Amniotic epithelial cell (primary cell): Measurements from ENCODE around the gene ZNF710.

ENCODE experiments used
- DNase-seq: peaks from one replicate; pipeline ENCODE4 v3.0.0-alpha.2; 2010; ENCODE audit warnings: low read depth

ZNF710 gene

GRCh38 chr15:90079619-90080457, 78.7 kb downstream of the ZNF710 start:
- DNase-seq = no peak

GRCh38 chr15:90080458-90080755, 79.3 kb downstream of the ZNF710 start:
- DNase-seq = no peak

- no peak for DNase-seq
These were observed 79.8 kb downstream of the ZNF710 start for GRCh38 chr15:90080818-90081393.

- DNase-seq = no peak
These were observed 81.1 kb downstream of the ZNF710 start for GRCh38 chr15:90082140-90082715.

GRCh38 chr15:90083419-90083818, 82.3 kb downstream of the ZNF710 start:
- no peak for DNase-seq

- DNase-seq = no peak
These were observed 83.0 kb downstream of the ZNF710 start for GRCh38 chr15:90083954-90084607.

GRCh38 chr15:90084876-90085423, 83.8 kb downstream of the ZNF710 start:
- DNase-seq = no peak

- DNase-seq = no peak
These were observed 84.4 kb downstream of the ZNF710 start for GRCh38 chr15:90085565-90085964.

GRCh38 chr15:90086868-90087268, 85.7 kb downstream of the ZNF710 start:
- peak; percentile 29 for DNase-seq

- peak; percentile 35 for DNase-seq
These were observed 86.5 kb downstream of the ZNF710 start for GRCh38 chr15:90087454-90088154.

GRCh38 chr15:90090226-90090848, 89.2 kb downstream of the ZNF710 start:
- DNase-seq = no peak

GRCh38 chr15:90091156-90091931, 90.2 kb downstream of the ZNF710 start:
- DNase-seq = no peak

GRCh38 chr15:90095521-90095959, 94.4 kb downstream of the ZNF710 start:
- DNase-seq = no peak

- no peak for DNase-seq
These were observed 96.4 kb downstream of the ZNF710 start for GRCh38 chr15:90097475-90097874.

GRCh38 chr15:90099072-90099867, 98.1 kb downstream of the ZNF710 start:
- no peak for DNase-seq

- peak; percentile 63 for DNase-seq
These were observed 99.0 kb downstream of the ZNF710 start for GRCh38 chr15:90099868-90100831.

- DNase-seq = no peak
These were observed 100.2 kb downstream of the ZNF710 start for GRCh38 chr15:90101130-90101968.
